ENCODE results near the gene CRIP2. TPM values are rescaled to one million over a fixed set of nuclear protein-coding genes. Genes with fewer than 3 reads are reported as not detected.
A peak's percentile ranks its signal among the peaks of the same experiment; 100 is the strongest.

The CRIP2 gene
- total RNA-seq, 1 experiment from 2014 or later = 50.5 TPM

GRCh38 chr14:105508601-105509000 is 34.0 kb downstream of the CRIP2 start:
- H3K4me3 Mint-ChIP-seq (ENCODE audit: unreplicated experiment) = no peak overlapping the region
- H3K4me1 Mint-ChIP-seq (ENCODE audit: insufficient read depth, unreplicated experiment) = no peaks in the 10 kb centered on the region
- DNase-seq (ENCODE audit: unreplicated experiment) = no peak
- H3K36me3 Mint-ChIP-seq (ENCODE audit: insufficient read depth, unreplicated experiment) = peaks cover under 1% of the 10 kb centered on the region
- BruUV-seq (replicated peaks) = no TSS peak
- CTCF ChIA-PET = no interaction called here
- H3K27ac Mint-ChIP-seq (ENCODE audit: low read depth, unreplicated experiment) = no peak overlapping the region
- POLR2A ChIA-PET = no interaction called here
- intact Hi-C loops (cut with micrococcal nuclease) = no loop called here
- H3K9me3 Mint-ChIP-seq (ENCODE audit: unreplicated experiment) = no peaks in the 10 kb centered on the region
- H3K27me3 Mint-ChIP-seq (ENCODE audit: insufficient read depth, unreplicated experiment) = peaks cover 24% of the 10 kb centered on the region
- TF ChIP-seq CTCF (IDR thresholded peaks at IDR 0.05; ENCODE audit: unreplicated experiment) = no peak

- no TSS peak for BruUV-seq (replicated peaks)
- intact Hi-C loops (cut with micrococcal nuclease) = no loop called here
- no peak for TF ChIP-seq CTCF (IDR thresholded peaks at IDR 0.05; ENCODE audit: unreplicated experiment)
- CTCF ChIA-PET = interaction anchor here (0.6 kb wide), 1 partner anchor 69 kb away, joined by 3 read pairs; no protein-coding TSS in a partner anchor
- Mint-ChIP-seq H3K9me3 (ENCODE audit: unreplicated experiment) (no peaks in the 10 kb centered on the region), H3K4me1 (ENCODE audit: insufficient read depth, unreplicated experiment) (no peaks in the 10 kb centered on the region), H3K27me3 (ENCODE audit: insufficient read depth, unreplicated experiment) (peaks cover 11% of the 10 kb centered on the region), H3K4me3 (ENCODE audit: unreplicated experiment) (no peak overlapping the region), H3K36me3 (ENCODE audit: insufficient read depth, unreplicated experiment) (no peaks in the 10 kb centered on the region), H3K27ac (ENCODE audit: low read depth, unreplicated experiment) (no peak overlapping the region)
- POLR2A ChIA-PET = no interaction called here
- DNase-seq (ENCODE audit: unreplicated experiment) = no peak
Measured at GRCh38 chr14:105517096-105517495, 42.5 kb downstream of the CRIP2 start.

- Mint-ChIP-seq H3K4me1 (ENCODE audit: insufficient read depth, unreplicated experiment) (no peaks in the 10 kb centered on the region), H3K27ac (ENCODE audit: low read depth, unreplicated experiment) (no peak overlapping the region), H3K9me3 (ENCODE audit: unreplicated experiment) (no peaks in the 10 kb centered on the region), H3K27me3 (ENCODE audit: insufficient read depth, unreplicated experiment) (peaks cover 11% of the 10 kb centered on the region), H3K36me3 (ENCODE audit: insufficient read depth, unreplicated experiment) (no peaks in the 10 kb centered on the region), H3K4me3 (ENCODE audit: unreplicated experiment) (no peak overlapping the region)
- intact Hi-C loops (cut with micrococcal nuclease) = no loop called here
- POLR2A ChIA-PET = no interaction called here
- BruUV-seq (replicated peaks) = no TSS peak
- TF ChIP-seq CTCF (IDR thresholded peaks at IDR 0.05; ENCODE audit: unreplicated experiment) = no peak
- DNase-seq (ENCODE audit: unreplicated experiment) = no peak
- CTCF ChIA-PET = no interaction called here
Measured at GRCh38 chr14:105519946-105520698, 45.5 kb downstream of the CRIP2 start.

DNA sequence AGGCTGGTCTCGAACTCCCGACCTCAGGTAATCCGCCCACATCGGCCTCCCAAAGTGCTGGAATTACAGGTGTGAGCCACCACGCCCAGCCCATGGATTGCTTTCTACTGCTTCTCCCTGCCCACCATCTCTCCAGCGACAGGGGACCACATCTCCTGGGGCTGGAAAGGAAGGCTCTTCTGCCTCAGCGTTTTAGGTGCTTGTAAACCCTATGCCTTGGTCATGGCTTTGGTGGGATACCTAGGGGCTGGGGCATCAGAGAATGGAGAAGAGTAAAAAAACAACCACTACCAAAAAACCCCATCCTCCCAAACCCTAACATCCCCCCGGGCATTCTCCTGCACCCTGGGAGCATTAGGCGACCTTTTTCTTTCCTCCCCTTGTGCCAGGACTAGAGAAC is 50.7 kb downstream of the CRIP2 start:
- no peak for DNase-seq (ENCODE audit: unreplicated experiment)
- Mint-ChIP-seq H3K27me3 (ENCODE audit: insufficient read depth, unreplicated experiment) (no peaks in the 10 kb centered on the region), H3K36me3 (ENCODE audit: insufficient read depth, unreplicated experiment) (no peaks in the 10 kb centered on the region), H3K4me3 (ENCODE audit: unreplicated experiment) (peak overlapping the region; percentile 65), H3K4me1 (ENCODE audit: insufficient read depth, unreplicated experiment) (no peaks in the 10 kb centered on the region), H3K27ac (ENCODE audit: low read depth, unreplicated experiment) (no peak overlapping the region), H3K9me3 (ENCODE audit: unreplicated experiment) (no peaks in the 10 kb centered on the region)
- ChIA-PET POLR2A (interaction anchor here (0.9 kb wide), 1 partner anchor 224 kb away, joined by 3 read pairs; no protein-coding TSS in a partner anchor), CTCF (interaction anchor here (1.0 to 1.2 kb wide), 2 partner anchors 13 to 44 kb away, joined by 3 to 5 read pairs; no protein-coding TSS in a partner anchor)
- intact Hi-C loops (cut with micrococcal nuclease) = loop anchor here (5.0 kb wide), 1 partner anchor 153 kb away; no protein-coding TSS in a partner anchor
- BruUV-seq (replicated peaks) = no TSS peak
- TF ChIP-seq CTCF (IDR thresholded peaks at IDR 0.05; ENCODE audit: unreplicated experiment) = no peak

Data from MCF 10A (cell line).